ENCODE data around the gene MUL1. TPM values are rescaled to one million over a fixed set of nuclear protein-coding genes. Genes with fewer than 3 reads are reported as not detected.

Gene MUL1
- total and polyA plus RNA-seq, 2 of the 4 experiments (the other 2 are of a cell fraction), result 20.7 to 21.1 TPM

DNA sequence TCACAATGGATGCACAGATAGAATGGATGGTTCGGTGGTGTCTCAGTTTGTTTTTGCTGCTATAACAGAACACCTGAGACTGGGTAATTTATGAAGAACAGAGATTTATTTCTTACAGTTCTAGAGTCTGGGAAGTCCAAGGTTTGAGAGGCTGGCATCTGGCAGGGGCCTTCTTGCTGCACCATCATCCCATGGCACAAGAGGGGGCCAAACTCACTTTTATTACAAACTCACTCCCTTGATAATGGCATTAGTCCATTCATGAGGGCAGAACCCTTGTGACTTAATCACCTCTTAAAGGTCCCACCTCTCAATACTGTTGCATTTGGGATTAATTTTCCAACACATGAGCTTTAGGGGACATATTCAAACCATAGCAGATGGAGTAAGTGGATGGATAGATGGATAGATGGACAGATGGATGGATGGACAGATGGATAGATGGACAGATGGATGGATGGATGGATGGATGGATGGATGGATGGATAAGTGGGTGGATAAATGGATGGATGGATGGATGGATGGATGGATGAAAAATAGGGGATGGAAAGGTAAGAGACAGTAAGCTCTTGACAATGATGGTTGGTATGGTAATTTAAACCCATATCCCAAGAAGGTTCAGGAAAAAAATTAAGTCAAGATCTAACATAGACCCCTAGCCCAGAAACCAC is 38.4 kb downstream of the MUL1 start:
- H3K23ac ChIP-seq (ENCODE audit: low read depth, low read length), result no peak overlapping the region
- H3K79me1 ChIP-seq (ENCODE audit: low read depth in 1 of 2, low read length in 2 of 2), result no peaks in the 10 kb centered on the region
- H3K14ac ChIP-seq (replicated peaks; ENCODE audit: low read depth, low read length), result no peak overlapping the region
- CTCF ChIA-PET, result interaction anchor here (1.2 kb wide), 1 partner anchor 108 kb away, joined by 3 read pairs; no protein-coding TSS in a partner anchor
- H3K36me3 ChIP-seq (ENCODE audit: control insufficient read depth, insufficient read depth, low read length), result no peaks in the 10 kb centered on the region
- no peak overlapping the region for H3K27ac ChIP-seq (ENCODE audit: insufficient read depth, low read length)
- no peaks in the 10 kb centered on the region for H3K9me3 ChIP-seq (ENCODE audit: control insufficient read depth, insufficient read depth, low read length)
- no peak overlapping the region for H2AK5ac ChIP-seq (ENCODE audit: low read depth, low read length)
- H3K18ac ChIP-seq (ENCODE audit: low read depth, low read length), result no peak overlapping the region
- no peak overlapping the region for H3K4me3 ChIP-seq (ENCODE audit: insufficient read depth, low read depth, low read length)
- POLR2A ChIA-PET (ENCODE audit: unreplicated experiment), result no interaction called here
- H3K27me3 ChIP-seq (ENCODE audit: control insufficient read depth, insufficient read depth, low read length), result peaks cover 41% of the 10 kb centered on the region
- H2AK9ac ChIP-seq (replicated peaks; ENCODE audit: low read depth, low read length, poor library complexity), result no peak overlapping the region
- in situ Hi-C loops (cut with MboI; ENCODE audit: low sequenced_read_pairs), result no loop called here
- no peak overlapping the region for H2BK20ac ChIP-seq (ENCODE audit: low read depth, low read length)
- no peak overlapping the region for H2BK15ac ChIP-seq (ENCODE audit: low read depth, low read length)
- H2BK120ac ChIP-seq (ENCODE audit: low read depth, low read length), result no peak overlapping the region
- no peak overlapping the region for H3K9ac ChIP-seq (ENCODE audit: low read depth, low read length)
- H3K56ac ChIP-seq (ENCODE audit: extremely low read depth, insufficient read depth, low read length), result no peak overlapping the region
- no peak overlapping the region for H4K8ac ChIP-seq (ENCODE audit: low read depth in 2 of 2, low read length in 2 of 2)
- no peaks in the 10 kb centered on the region for H4K20me1 ChIP-seq (ENCODE audit: insufficient read depth, low read length)
- intact Hi-C loops (cut with micrococcal nuclease), result no loop called here
- peak overlapping the region; percentile 53 for H2BK5ac ChIP-seq (ENCODE audit: low read depth, low read length, poor library complexity, severe bottlenecking)
- H3K4me2 ChIP-seq (ENCODE audit: low read depth, low read length), result no peak overlapping the region
- no peaks in the 10 kb centered on the region; the same call in 1 of the 2 replicates for H3K4me1 ChIP-seq (ENCODE audit: control insufficient read depth, insufficient read depth, low read length)
- H4K91ac ChIP-seq (ENCODE audit: insufficient read depth, low read depth, low read length), result no peak overlapping the region
- WGBS, 2 experiments (ENCODE audit: extremely low coverage in 2 of 2, insufficient read length in 1 of 2), result no CpG with 5 or more reads among the region's 1 CpG
- H2AFZ ChIP-seq (replicated peaks; ENCODE audit: low read length, poor library complexity), result no peak overlapping the region
- BruUV-seq (replicated peaks), result no TSS peak
- H3K9me1 ChIP-seq (ENCODE audit: insufficient read depth, low read length), result peaks cover 4% of the 10 kb centered on the region; the same call in 1 of the 2 replicates
- dilution Hi-C loops (cut with HindIII; ENCODE audit: low sequenced_read_pairs, unreplicated experiment), result no loop called here
- no peak for DNase-seq
- H3K4ac ChIP-seq (ENCODE audit: low read depth, low read length), result no peak overlapping the region
- ATAC-seq (ENCODE audit: low read depth), result no peak
- H4K5ac ChIP-seq (ENCODE audit: low read depth, low read length), result no peak overlapping the region
- 0 out of 2 replicates have a peak, but pooled peaks have one; percentile 7 for TF ChIP-seq SMC3 (IDR thresholded peaks at IDR 0.05; ENCODE audit: low read depth, low read length)
- TF ChIP-seq, protein P1, sequence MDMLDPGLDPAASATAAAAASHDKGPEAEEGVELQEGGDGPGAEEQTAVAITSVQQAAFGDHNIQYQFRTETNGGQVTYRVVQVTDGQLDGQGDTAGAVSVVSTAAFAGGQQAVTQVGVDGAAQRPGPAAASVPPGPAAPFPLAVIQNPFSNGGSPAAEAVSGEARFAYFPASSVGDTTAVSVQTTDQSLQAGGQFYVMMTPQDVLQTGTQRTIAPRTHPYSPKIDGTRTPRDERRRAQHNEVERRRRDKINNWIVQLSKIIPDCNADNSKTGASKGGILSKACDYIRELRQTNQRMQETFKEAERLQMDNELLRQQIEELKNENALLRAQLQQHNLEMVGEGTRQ (IDR thresholded peaks at IDR 0.05; ENCODE audit: low read depth, low read length), result no peak
- TF ChIP-seq, protein P2, sequence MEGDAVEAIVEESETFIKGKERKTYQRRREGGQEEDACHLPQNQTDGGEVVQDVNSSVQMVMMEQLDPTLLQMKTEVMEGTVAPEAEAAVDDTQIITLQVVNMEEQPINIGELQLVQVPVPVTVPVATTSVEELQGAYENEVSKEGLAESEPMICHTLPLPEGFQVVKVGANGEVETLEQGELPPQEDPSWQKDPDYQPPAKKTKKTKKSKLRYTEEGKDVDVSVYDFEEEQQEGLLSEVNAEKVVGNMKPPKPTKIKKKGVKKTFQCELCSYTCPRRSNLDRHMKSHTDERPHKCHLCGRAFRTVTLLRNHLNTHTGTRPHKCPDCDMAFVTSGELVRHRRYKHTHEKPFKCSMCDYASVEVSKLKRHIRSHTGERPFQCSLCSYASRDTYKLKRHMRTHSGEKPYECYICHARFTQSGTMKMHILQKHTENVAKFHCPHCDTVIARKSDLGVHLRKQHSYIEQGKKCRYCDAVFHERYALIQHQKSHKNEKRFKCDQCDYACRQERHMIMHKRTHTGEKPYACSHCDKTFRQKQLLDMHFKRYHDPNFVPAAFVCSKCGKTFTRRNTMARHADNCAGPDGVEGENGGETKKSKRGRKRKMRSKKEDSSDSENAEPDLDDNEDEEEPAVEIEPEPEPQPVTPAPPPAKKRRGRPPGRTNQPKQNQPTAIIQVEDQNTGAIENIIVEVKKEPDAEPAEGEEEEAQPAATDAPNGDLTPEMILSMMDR (conservative IDR thresholded peaks at IDR 0.05; ENCODE audit: low read depth, low read length), result 0 out of 2 replicates have a peak, but pooled peaks have one; percentile 24

Data from IMR-90 (cell line).